Measurements from ENCODE around the gene NAPB.
A peak's percentile ranks its signal among the peaks of the same experiment; 100 is the strongest.

The NAPB gene

GRCh38 chr20:23437126-23437899 lies 16.0 kb upstream of the NAPB start:
- DNase-seq = no peak

DNA sequence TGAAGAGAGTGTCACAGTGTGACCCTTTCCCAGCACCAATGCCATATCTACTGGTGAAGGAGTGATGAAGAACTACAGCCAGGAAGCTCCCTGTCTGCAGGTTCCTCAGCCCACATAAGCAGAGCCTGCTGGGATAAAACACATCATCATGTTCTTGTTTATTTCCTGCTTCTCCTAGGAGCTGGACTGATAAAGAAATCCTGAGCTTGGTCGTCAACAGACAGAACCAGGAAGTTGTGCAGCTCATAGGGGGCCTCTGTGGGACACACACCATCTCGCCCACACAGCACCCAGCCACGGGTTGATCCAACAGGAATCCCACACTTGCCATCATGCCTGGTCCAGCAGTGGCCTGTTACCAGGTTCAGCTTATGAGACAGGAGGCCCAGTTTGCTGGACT lies 15.4 kb upstream of the NAPB start:
- no peak for DNase-seq

DNA sequence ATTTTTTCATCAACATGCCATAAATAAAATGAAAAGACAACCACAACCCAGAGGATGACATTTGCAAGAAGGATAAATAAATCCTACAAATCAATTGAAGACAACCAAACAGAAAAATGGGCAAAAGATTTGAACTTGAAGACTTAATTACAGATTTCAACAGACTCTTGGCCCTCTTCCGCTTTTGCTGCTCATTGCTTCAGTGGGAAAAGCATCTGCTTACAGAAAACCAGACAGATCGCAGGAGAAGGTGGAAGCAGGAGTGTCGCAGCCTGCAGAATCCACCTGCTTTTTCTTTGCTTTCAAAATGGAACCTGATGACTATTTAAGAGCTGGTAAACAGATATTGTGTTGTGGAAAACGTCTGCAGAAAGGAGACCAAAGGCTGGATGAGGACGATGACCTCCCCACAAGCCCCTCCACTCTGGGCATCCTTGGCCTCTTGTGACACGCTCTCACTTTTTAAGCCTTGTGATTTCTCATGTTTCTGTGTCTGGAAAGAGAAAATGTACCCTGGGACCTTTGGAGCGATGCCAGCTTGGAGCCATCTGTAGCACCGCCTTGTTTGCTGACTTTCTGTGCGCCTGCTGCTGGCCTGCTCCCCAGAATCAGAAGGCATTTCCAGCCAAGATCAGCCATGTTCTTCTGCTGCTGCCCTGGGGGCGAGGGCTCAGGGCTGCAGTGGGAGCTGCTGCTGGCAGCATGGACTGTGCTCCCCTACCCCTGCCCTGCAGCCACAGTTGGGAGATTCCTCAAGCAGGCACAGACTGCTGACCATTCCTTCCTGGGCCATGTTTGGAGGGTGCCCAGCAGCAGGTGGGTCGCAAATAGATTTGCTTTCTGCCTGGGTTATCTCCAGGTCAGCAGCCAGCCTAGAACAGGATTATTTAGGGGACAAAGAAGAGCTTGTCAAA lies 14.6 kb upstream of the NAPB start:
- no peak for DNase-seq

GRCh38 chr20:23434521-23435313 lies 13.4 kb upstream of the NAPB start:
- DNase-seq = no peak

- DNase-seq = no peak
Observed at GRCh38 chr20:23433628-23434027, 12.3 kb upstream of the NAPB start.

GRCh38 chr20:23425129-23425528 lies 3.8 kb upstream of the NAPB start:
- DNase-seq = no peak

DNA sequence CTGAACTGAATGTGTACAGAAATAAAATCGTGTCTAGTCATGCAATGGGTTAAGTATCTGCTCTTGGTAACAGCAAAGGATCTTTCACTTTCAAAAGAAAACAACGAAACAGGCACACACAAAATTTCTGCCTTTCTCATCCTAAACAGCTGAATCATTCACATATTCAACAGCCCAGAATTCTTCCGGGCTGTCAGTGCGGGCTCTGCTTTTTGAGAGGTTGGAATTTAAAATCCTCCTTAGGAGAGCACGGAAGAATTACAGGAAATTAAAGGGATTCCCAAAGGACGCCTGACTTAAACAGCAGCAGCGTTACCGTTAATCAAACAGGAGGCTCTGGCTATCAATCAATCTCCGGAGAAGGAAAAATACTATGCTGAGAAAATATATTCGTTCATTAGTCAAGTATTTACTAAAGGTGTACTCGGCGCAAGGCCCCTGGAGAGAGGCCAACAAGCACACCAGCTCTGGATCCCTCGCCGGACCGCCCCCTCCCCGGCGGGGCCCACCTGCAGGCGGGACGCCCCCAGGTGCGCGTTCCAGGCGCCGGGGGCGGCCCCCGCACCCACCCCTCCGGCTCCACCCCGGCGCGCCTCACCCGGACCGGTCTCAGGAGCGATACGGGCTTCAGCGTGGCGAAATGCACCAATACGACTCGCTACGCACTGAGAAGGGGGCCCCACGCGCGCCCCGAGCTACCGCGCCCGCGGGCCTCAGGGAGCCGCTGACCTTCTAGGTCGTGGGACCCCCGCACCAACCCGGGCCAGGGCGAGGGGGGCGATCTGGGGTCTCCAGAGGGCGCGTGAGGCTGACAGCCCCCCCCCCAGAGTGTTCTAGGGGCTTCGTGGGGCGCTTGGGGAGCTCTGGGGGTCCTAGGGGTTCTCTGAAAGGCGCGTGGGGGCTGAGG lies 1.0 kb downstream of the NAPB start:
- peak; percentile 8 for DNase-seq

- no peak for DNase-seq
Observed at GRCh38 chr20:23419657-23419994, 1.7 kb downstream of the NAPB start.

- DNase-seq = no peak
Observed at GRCh38 chr20:23417861-23418260, 3.4 kb downstream of the NAPB start.

GRCh38 chr20:23415959-23416583 lies 5.2 kb downstream of the NAPB start:
- DNase-seq = no peak

DNA sequence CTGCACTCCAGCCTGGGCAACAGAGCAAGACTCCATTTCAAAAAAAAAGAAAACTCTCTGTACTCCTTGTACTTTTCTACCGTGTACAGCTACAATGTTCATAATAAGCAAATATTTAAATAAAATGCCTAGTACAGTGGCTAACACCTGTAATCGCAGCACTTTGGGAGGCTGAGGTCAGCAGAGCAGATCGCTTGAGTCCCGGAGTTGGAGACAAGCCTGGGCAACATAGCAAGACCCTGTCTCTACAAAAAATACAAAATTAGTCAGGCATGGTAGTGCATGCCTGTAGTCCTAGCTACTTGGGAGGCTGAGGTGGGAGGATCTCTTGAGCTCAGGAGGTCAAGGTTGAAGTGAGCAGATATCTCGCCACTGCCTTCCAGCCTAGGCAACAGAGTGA lies 5.7 kb downstream of the NAPB start:
- no peak for DNase-seq

GRCh38 chr20:23414526-23415188 lies 6.6 kb downstream of the NAPB start:
- DNase-seq = no peak

DNA sequence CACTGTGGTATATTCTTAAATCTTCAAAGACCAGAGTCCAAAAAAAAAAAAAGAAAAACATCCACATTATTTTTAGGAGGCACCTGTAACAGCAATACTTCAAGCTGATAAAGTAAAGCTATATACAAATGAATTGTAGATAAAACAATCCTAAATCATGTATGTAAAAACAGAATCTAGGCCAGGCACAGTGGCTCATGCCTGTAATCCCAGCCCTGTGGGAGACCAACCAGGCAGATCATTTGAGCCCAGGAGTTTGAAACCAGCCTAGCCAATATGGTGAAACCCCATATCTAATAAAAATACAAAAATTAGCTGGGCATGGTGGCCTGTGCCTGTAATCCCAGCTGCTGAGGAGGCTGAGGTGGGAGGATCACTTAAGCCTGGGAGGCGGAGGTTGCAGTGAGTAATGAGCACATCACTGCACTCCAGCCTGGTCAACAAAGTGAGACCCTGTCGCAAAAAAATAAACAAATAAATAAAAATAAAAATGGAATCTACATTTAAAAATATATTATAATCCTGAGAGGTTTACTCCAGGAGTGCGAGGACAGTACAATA lies 7.3 kb downstream of the NAPB start:
- no peak for DNase-seq

DNA sequence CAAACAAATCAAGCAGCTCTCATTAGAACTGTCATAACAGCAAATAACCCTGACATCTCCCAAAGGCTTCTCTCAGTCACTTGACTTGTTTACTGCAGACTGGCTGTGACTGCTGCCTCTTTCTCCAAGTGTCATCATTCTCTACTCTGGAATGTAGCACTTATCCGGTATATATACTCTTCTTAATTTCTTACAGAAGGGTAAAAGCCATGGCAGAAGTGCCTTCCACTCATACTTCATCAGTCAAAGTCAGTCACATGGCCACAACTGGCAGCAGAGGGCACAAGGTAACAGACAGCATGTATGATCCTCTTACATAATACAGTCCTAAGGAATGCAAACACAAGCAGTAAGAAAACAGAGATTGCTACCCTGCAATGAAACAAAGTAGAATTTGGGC lies 9.3 kb downstream of the NAPB start:
- no peak for DNase-seq

DNA sequence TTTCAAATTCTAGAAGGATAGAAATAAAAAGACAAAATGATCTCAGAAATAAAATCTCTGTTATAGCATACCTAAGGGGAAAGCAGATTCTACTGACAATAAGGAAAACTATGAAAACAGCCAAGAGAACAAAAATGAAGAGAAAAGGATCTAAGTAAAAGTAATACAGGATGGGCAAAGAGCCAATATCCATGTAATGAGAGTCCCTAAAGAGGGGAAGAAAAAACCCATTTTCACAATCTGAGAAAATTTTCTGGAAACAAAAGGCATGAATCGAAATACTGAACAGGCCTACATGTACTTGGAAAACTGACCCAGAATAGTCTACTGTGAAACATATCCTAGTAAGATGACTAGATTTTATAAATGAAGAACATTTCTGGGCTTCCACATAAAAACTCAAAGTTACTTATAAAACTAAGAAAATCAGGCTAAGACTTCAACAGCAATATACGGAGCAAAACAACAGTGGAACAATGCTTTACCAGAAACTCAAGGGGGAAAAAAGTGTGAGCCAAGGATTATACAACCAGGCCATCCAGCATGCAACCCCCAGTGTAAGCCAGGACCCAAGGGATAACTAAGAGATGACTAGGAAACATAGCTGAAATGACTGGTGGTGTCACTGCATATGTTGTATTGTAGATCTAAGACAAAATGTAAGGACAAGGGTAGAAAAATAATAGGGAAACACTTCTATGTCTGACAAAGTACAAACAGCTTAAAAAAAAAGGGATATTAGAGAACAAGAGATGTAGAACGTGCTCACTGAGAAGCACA lies 10.2 kb downstream of the NAPB start:
- no peak for DNase-seq

DNA sequence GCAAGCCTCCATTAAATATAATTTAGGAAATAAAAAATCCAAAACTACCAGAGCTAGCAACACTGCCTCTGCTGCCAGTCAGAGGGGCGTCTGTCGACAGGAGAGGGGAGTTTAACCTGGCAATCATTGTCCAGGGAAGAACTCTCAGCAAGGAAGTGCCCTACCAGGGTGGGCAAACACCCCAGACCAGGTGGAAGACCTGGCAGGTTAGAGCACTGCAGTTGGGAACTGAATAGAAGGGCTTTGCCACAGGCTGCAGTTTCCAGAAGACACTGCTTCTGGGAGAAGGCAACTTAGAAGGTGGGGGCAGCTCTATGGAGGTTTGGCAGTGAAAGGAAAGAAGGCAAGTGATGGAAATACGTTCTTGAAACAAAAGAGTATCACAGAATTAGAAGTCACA lies 11.5 kb downstream of the NAPB start:
- no peak for DNase-seq

DNA sequence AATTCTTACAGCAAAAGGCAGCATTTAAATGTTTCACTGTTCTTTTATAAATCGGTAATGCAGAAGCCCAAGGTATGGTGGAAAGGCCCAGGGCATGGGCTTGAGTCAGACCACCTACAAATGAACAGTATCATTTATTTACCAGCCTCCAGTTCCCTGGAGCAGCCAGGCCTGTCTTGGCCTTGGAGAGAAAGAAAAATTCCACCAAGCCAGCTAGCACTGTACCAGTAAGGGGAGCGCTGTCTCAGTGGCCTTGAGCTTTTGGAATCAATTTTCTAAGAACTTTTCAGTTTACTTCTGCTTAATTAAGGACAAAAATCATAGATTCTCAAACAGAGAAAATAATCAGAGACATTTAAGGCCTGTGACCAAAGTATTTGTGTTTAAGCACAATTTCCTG lies 12.3 kb downstream of the NAPB start:
- no peak for DNase-seq

DNA sequence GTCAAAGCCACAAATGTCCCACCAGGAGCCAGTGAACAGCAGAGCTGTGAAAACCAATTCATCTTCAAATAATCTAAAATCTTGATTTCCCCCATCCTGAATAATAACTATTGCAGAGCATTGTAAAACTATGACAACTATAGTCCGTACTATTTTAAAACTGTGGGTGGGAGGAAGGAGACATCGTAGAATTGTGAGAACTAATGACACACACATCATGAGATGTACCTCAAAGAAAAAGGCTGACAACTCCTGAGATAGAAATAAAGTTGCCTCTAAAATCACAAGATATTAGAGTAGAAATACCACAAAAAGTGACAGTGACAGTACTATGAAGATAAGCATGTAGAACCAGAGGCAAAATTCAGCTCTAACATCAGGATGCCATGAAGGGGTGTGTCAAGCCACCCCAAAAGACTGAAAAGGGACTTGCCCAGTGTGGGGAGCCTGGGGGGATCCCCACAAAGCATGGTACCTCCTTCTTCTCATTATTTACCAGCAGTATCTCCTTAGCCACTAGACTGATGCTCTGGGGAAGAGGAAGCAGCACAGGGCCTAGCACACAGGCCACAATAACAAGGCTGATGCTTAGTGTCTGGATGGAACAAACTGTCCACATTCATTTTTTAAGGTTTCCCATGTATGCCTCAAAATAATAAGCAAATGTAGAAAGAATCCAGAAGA lies 13.4 kb downstream of the NAPB start:
- no peak for DNase-seq

DNA sequence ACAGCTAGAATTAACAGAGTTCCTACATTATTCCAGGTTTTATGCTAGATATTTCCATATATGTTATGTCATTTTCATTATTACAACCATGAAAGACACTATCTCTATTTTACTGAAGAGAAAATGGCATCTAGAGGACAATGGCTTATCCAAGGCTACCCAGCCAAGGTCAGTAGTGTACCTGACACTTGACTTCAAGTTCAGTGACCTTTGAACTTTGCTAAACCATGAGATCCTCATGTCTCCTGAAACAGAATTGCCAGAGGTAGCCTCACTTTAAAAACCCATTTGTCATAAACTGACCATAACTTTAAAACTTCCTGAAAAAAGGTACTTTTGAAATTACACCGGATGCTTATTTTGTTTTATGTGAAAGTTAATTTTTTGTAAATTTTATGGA lies 14.4 kb downstream of the NAPB start:
- DNase-seq = no peak

DNA sequence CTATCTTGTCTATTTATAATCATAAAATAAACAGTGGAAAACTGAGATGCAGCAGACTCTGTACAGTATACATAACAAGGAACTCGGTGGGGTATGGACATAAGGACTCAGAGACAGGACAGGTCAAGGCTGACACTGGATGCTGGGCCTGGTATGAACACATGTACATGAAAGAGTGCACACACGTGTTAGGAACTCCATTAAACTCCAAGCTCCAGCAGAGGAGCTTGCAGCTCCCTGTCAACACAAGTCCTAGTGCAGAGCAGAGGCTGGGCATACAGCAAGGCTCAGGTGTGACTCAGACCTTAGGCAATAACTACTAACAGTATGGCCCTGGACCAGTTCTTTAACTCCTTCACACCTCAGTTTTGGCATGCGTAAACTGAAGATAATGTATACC lies 17.1 kb downstream of the NAPB start:
- no peak for DNase-seq
